HG02981 (cell line): ENCODE measurements around the gene HINT3.
"Not testable (repeated sequence)": the region's sequence is repeated elsewhere in the genome, so short reads cannot be mapped to it uniquely, and the experiment has no call there.

Source experiments
- ATAC-seq: cut with Tn5 transposase; IDR thresholded peaks from one replicate; pipeline ENCODE4 v1.9.1; 2021; ENCODE audit warnings: mild to moderate bottlenecking, moderate library complexity; ENCODE audit not compliant: unreplicated experiment

The HINT3 gene

DNA sequence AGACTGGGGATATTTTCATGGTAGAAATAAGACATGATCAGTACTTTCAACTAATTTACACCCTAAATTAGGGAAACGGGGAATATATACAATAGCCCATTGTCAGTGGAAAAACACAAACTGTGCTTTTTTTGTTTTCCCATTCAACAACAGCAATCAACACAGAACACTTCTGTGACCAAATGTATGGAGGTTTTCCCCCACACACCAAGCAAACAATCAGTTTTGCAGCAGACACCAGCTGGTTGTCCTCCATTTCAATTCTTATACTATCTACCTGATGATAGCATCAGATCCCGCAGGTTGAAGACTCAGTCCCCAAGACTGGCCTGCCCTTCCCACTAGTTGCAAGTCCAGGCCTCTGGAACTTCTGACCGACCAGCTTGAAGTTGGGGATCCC, 4.5 kb downstream of the HINT3 start:
- ATAC-seq, result no peak

DNA sequence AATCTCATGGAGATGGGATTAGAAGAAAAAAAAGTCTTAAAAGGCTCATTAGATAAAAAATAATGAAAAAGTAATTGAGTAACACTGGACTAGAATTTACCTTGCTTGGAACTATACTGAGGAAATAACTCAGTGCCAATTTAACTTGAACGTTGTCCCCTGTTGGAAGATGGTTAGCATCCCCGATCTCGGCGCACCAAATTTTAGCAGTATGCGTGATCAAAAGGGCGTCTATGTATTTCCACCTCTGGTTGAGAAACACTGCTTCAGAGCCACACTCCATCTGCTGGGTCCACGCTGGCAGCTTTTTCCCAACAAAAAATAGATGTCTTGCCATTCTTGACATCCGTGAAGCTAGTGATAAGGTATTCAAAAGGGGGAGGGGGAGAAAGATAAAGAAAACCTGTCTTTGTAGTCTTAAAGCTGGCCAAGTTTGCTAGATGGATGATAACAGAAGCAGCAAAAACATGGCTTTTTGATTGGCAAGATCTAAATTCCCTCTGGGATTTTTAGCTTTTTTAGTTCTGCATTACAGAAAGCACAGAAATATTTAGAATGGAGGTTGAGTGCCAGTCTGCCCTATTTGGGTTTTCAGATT, 6.4 kb downstream of the HINT3 start:
- no peak for ATAC-seq

DNA sequence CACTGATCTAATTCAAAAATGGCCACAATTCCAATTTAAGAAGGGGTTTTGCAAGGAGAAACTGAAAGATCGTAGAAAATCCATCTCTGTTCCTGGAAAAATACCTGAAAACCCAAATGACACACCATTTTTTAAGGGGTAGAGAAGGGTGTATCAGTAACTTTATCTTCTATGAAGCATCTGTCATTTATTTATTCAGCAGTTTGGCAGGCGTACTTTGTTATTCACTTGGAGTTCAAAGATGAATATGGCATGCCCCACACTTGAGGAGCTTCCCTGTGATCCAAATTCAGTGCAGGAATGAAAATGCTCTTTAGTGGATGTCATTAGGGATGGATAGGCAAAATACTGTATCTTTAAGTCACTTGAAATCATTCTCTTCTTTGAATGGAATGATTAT, 7.2 kb downstream of the HINT3 start:
- no peak for ATAC-seq

DNA sequence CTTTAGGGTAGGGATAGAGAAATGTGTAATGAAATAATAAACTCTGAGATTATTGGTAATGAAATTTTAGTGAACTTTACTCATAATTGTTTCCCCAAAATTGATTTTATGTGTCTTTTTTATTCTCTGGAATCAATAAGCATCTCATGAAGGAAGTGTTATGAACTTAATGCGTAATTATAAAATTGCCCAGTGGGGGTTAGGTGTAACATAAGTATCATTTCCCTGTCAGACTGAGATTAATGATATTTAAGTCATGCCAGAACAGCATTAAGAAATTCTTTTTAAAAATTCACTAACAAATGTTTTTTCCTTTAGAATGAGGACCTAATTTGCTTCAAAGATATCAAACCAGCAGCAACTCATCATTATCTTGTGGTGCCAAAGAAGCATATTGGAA, 10.0 kb downstream of the HINT3 start:
- ATAC-seq, result no peak

DNA sequence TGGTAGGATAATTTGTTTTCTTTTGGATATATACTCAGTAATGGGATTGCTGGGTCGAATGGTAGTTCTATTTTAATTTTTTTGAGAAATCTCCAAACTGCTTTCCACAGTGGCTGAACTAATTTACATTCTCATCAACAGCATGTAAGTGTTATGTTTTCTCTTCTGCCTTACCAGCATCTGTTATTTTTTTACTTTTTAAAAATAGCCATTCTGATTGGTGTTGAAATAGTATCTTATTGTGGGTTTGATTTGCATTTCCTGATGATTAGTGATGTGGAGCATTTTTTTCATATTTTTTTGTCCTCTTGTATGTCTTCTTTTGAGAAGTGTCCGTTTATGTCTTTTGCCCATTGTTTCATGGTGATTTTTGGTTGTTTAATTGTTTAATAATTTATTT, 11.9 kb downstream of the HINT3 start:
- no peak for ATAC-seq

DNA sequence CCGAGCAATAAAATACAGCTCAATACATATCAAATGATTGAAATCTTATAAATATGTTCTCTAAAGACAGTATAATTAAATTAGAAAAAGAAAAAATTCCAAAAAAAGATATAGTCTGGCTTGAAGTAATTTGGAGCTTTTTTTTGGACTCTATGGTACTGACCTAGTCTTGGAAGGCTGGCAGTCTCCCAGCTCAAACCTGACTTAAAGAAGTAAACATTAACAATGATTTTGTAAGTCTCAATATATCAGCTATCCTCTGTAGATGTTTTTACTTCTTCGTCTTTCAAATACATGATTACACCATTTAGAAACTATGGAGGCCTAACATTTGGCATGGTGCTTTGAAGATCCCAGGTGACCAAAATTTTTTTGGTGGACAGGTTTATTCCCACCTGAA, 14.2 kb downstream of the HINT3 start:
- ATAC-seq, result no peak

DNA sequence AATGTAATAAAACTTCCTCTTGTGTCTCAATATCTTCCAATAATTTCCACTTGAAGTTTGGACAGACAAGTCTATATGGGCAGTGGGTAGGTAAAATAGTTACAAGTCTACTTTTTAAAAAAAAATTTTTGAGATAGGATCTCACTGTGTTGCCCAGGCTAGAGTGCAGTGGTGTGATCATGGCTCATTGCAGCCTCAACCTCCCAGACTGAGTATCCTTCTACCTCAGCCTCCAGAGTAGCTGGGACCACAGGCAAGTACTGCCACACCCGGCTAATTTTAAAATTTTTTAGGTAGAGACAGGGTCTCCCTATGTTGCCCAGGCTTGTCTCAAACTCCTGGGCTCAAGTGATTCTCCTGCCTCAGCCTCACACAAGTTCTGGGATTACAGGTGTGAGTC, 15.9 kb downstream of the HINT3 start:
- ATAC-seq, result not testable (repeated sequence)

DNA sequence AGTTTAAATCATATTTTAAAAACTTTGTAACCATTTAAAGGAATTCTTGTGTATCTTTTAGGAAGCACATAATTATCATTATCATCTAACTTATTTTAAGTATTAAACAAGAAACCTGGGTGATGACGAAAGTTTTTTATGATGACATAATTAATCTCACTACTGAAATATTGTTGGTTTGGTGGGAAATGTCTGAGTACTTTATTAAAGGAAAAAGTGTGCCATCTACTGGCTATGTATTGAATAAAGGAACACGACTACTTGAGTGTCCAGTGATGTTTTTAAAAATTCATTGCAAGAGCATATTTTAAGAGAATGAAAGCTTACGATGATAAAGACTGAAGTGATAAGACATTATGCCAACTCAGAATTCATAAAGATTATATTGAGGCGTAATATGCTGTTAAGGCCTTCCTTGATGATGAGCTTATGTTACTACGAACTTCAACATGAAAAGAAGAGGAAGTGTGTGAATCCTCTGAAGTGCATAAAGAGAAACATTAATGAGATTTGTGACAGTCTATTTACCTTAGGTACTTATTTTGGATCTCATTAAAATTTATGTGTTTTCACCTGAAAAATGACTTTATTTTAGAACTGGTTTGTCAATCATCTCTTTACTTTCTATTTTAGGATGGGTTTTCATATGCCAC, 17.8 kb downstream of the HINT3 start:
- ATAC-seq, result no peak

DNA sequence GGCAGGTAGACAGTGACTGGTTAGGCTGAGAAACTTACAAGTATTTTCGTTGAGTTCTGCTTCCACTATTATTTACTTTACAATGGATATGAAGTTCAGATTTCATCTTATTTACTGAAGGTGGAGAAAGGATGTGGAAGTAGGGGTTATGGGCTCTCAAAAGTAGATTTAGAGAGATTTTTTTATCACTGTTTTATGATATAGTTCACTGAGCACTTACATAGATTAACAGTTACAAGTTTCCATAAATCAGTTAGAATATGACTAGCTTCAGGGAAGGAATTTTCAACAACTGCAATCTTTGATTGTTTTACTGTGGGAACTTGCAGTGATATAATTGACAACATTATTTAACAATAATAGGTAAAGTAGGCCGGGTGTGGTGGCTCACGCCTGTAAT, 22.5 kb downstream of the HINT3 start:
- no peak for ATAC-seq

DNA sequence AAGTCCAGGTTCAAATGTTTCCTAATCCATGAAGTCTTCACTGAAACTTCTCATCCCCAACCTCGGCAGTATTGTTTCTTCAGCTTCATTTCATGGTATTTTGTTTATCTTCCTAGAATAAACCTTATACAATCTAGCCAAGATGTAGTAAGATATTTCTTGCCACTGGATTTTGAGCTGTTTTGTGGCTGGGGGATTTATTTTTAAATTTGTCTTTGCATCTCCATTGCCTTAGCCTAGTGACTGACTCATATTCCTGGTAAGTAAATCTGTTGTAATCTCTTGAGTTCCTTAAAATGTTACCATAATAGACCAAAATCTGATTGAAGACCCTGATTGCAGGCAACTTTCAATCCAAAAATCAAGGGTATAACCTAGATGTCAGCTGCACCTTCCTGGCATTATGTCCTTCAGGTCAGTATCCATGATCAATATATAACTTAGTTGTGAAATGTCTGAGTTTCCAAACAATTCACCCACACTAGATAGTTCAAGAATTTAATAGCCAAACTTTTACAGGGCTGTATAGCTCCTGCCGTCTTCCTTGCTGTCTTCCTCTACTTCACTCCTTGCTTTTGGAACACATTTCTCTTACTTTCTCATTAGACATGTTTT, 25.1 kb downstream of the HINT3 start:
- no peak for ATAC-seq

DNA sequence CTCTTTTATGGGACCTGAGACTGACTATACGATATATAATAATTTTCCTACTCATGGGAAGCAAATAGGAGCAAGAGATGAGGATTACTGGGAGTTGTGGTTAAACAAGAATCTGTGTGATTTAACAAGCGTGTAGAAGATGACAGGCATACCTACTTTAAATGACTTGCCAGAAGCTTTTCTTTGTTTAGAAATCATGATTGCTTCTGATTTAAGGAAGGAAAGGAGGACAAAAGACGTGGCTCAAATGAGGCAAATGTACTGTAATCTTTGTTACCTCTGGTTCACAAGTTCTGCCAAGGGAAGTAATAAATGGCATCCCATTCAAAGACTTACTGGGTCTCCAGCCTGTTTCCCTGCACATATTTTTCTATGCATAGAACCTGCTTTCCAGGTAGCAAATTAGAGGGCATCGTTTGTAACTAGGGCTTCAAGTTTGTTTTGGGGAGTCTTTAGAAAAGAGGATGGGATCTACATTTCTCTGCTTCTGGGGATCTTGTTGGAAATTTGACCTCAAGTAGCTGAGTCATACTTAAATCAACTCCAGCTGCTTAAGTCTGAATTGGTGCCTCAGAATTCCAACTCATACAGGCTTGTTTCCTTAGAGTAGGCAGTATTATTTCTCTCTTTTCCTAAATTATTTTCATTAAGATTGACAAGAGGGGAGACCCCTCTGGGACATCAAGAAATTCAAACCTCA, 26.8 kb downstream of the HINT3 start:
- no peak for ATAC-seq

DNA sequence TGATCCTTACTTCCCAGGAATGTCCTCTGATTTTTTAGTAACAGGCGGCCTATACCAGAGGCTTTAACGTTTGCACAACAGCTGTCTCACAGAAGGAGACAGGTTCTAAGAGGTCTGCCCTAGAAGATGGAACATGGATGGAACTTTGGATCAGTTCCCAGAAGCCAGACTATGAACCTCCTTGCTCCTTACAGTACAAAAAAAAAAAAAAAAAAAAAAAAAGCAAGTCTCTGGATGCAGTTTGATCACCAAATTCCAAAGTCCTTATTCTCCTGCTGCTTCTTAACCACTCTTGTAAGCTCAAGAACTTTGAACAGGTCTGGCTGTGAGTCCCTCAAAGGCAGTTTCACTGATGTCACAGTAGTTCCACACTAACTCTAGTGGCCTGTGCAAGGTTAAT, 27.7 kb downstream of the HINT3 start:
- no peak for ATAC-seq

DNA sequence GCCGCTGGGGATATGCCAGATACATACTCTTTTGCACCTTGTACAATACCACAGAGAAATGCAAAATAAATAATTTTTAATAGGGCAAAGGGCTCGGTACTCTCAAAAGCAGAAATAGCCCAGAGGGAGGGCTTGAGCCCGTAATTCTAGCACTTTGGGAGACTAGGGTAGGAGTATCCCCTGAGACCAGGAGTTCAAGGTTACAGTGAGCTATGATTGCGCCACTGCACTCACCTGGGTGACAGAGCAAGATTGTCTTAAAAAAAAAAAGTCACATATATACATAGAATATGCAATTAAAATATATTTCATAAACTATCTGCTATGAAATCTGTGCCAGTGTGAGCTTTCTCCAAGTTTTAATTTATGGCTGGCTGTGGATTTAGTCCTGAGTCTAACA, 29.0 kb downstream of the HINT3 start:
- no peak for ATAC-seq

DNA sequence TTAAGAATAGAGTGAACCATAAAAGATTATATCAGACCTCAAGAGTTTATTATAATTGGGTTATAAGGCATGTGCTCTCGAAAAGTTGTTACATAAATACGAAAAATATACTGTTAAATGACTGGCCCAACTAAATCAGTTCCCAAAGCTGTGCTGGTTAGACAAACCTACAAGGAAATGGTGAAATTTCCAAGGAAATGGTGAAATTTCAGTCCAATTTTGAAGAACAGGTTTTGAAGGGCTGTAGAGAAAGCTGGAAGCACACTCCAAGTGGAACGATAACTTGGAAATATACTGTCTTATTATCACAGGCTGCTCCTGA, 29.4 kb downstream of the HINT3 start:
- no peak for ATAC-seq

DNA sequence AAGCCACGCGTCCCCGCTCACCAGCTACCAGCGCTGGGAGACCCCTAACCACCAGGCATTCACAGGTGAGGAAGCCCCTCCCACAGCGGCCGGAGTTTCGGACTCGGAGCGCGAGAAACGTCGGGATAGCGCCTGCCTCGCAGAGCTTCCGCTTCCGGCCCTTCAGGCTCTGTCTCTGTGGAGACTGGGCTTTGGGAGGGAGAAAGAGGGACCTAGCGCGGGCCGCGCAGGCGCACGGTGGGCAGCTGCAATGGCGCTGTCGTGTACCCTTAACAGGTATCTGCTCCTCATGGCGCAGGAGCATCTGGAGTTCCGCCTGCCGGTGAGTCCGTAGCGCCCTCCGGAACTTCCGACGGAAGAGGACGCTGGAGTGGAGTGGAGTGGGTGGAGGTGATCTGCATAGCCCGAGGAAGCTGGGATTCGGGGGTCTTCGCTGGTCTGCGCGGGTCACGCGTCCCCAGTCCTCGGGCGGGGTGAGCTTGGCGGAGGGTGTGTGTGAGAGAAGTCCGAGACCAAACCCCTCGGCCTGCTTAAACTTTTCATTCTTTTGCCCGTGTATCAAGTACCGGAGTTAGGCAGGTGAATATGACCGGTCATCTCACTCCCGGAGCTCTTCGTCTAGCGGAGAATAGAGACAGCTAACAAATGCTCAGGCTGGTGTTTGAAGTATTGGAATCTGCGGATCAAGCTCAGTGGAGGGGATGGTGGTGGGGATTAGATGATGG, 29.9 kb downstream of the HINT3 start, which contains the start of gene TRMT11:
Gene TRMT11 (plus strand): TSS at position 240 of the 725 bp plus-strand sequence. CDS start 11 bp downstream, at position 251.
- ATAC-seq, result peak; percentile 98

DNA sequence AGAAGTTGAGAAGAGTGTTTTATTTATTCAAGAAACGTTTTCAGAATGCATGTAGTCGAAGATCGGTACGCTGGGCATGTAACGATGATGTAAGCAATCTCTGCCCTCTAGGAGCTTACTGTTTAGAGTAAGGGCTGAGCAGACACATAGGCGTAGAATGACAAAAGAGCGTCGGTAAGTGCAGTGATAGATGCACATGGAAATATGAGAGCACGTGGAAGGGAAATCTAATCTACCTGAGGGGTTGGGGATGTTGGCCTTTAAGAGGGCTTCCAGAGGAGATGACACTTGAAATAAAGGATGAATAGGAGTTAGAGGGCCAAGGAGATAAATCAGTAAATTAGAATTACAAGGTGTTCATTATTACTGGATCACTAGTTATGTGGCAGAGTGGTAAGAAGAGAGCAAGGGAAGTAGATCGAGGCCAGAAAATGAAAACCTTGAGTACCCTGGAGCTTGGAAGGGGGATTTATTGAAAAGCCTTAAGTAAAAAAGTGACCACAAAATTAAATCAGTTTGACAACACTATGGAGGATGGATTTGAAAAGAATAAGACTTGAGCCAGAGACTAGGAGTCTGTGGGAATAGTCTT, 30.6 kb downstream of the HINT3 start:
- ATAC-seq, result peak; percentile 32

DNA sequence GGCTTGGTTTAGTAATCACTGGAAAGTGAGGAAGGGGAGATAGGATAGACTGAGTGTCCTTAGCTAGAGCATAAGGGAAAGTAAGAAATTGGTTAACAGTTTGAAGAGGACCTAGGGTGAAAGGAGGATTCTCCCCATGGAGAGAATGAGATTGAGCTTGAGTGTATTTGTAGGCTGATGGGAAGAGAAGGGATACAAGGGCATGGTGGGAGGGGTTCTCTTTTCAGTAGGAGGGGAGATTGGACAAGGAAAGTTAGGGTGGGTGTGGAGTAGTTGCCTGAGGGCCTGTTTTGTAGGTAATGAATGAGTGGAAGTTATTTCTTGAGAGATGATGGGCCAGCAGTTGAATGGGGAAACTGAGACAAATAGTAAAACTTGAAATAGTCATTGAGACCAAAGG, 31.7 kb downstream of the HINT3 start:
- ATAC-seq, result no peak

DNA sequence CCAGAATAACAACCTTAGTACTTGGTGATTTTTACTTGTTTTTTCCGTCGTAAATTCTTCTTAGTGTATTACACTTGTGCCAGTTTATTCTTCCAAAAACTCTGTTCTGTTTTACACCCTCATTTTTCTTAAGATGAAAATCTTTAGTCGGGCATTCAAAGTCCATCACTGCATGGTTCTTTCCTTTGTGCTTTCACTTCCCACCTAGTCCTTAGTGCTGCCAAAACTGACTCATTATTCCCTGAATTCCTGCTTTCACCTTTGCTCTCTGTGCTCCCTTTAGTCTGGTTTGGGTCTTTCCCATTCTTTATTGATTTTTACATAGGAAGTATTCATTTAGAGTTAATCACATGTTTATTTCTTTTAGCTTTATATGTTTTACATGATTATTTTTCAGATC, 33.1 kb downstream of the HINT3 start:
- no peak for ATAC-seq

DNA sequence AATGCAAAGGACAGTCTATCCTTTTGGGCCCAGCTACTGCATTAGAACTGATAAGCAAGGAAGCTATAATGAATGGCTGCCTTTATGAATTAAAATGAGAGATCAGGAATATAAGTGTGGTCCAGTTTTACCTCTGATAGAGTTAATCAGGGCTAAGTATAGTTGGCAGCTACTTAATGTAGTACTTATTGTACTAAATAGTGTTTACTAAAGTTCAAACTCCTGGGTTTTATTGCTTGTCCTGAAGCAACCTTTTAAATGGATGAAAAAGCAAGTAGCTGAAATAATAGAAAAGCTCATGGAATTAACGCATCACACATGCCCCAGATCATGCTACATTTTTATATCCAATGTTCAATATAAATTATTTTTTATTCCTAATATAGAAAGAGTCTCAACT, 35.1 kb downstream of the HINT3 start:
- ATAC-seq, result no peak

DNA sequence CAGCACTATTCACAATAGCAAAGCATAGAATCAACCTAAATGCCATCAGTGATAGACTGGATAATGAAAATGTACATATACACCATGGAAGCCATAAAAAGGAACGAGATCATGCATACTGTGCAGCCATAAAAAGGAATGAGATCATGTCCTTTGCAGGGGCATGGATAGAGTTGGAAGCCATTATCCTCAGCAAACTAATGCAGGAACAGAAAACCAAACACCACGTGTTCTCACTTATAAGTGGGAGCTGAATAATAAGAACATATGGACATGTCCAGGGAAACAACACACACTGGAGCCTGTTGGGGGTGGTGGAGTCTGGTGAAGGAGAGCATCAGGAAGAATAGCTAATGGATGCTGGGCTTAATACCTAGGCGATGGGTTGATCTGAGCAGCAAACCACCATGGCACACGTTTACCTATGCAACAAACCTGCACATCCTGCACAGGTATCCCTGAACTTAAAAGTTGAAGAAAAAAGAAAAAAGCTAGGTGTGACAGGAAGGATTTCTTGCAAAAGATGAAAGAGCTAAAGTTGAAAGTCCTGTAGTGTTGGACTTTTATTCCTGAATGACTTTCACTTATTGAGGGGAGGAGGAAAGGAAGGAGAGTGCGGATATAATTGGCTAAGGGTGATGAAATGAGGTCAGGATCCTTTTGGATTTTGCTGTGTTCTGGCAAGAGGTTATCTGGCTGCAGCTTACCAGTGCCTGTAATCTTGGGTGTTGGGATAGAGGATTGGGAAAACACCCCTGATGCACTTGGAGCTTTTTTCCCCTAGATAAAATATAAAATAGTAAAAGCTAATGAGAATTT, 38.3 kb downstream of the HINT3 start:
- no peak for ATAC-seq
